K562 (cell line): Measurements from ENCODE around the gene DIAPH1. TPM values are rescaled to one million over a fixed set of nuclear protein-coding genes. Genes with fewer than 3 reads are reported as not detected.

ENCODE experiments used
- EHMT2 ChIP-seq: fragments of 450-650 bp; IDR thresholded peaks from 2 replicates; pipeline ENCODE4 v1.6.1; 2018; ENCODE audit warnings: antibody characterized with exemption
- EP300 ChIP-seq: IDR thresholded peaks from 2 replicates; pipeline ENCODE4 v1.6.1; 2012; ENCODE audit warnings: low read length, improper control_type of control experiment
- EZH2 ChIP-seq: IDR thresholded peaks from 2 replicates; pipeline ENCODE4 v1.6.1; 2012; ENCODE audit warnings: low read depth, mild to moderate bottlenecking, inconsistent platforms, low read length, borderline replicate concordance
- FOXK2 ChIP-seq, 2 experiments: fragments of 450-650 bp; IDR thresholded peaks in 1 of 2; conservative IDR thresholded peaks in 1 of 2; 2 replicates each; pipeline ENCODE4 v1.6.1; 2016; ENCODE audit warnings: low read depth in 2 of 2, mild to moderate bottlenecking in 1 of 2
- GABPB1 ChIP-seq: sonication (generic); formaldehyde crosslinking; IDR thresholded peaks from 2 replicates; pipeline ENCODE4 v1.8.0; 2022; ENCODE audit warnings: mild to moderate bottlenecking, missing genetic modification reagents
- HDAC1 ChIP-seq, 2 experiments: fragments of 450-650 bp; IDR thresholded peaks; 2 replicates each; pipeline ENCODE4 v1.6.1; 2016 to 2017; ENCODE audit warnings: inconsistent platforms in 1 of 2, mild to moderate bottlenecking in 1 of 2, moderate library complexity in 1 of 2
- HDAC2 ChIP-seq: fragments of 450-650 bp; IDR thresholded peaks from 2 replicates; pipeline ENCODE4 v1.6.1; 2016; ENCODE audit warnings: mild to moderate bottlenecking
- HDGF ChIP-seq: fragments of 450-650 bp; IDR thresholded peaks from 2 replicates; pipeline ENCODE4 v1.6.1; 2016
- HNRNPUL1 ChIP-seq: fragments of 200-400 bp; formaldehyde crosslinking; IDR thresholded peaks from 2 replicates; pipeline ENCODE4 v1.6.1; 2017; ENCODE audit warnings: low read length
- JUND ChIP-seq, 2 experiments: IDR thresholded peaks; 2 replicates in 1 of 2; 3 replicates in 1 of 2; pipeline ENCODE4 v1.6.1; 2011; ENCODE audit warnings: borderline replicate concordance in 2 of 2, low read depth in 2 of 2, low read length in 2 of 2, improper control_type of control experiment in 1 of 2, missing biosample characterization in 1 of 2, missing genetic modification characterization in 1 of 2, missing genetic modification reagents in 1 of 2
- KDM1A ChIP-seq, 2 experiments: fragments of 450-650 bp; IDR thresholded peaks; 2 replicates each; pipeline ENCODE4 v1.6.1; 2016; ENCODE audit warnings: mild to moderate bottlenecking in 2 of 2
- MAFF ChIP-seq: IDR thresholded peaks from 2 replicates; pipeline ENCODE4 v1.6.1; 2012; ENCODE audit warnings: low read length, improper control_type of control experiment
- MEF2D ChIP-seq: conservative IDR thresholded peaks from 2 replicates; pipeline ENCODE4 v1.6.1; 2016; ENCODE audit warnings: low read depth, missing genetic modification characterization, missing compliant biosample characterization
- MYC ChIP-seq, 2 experiments: fragments of 250-450 bp in 1 of 2; sonication (Bioruptor Pico) in 1 of 2; IDR thresholded peaks; 2 replicates each; pipeline versions ENCODE4 v1.5.1 to v1.6.1; 2012 to 2021; ENCODE audit warnings: low read depth in 2 of 2, borderline replicate concordance in 1 of 2, improper control_type of control experiment in 1 of 2, low read length in 1 of 2, mild to moderate bottlenecking in 1 of 2, moderate library complexity in 1 of 2
- NFATC3 ChIP-seq: fragments of 450-650 bp; IDR thresholded peaks from 2 replicates; pipeline ENCODE4 v1.6.1; 2017; ENCODE audit warnings: mild to moderate bottlenecking
- PTTG1 ChIP-seq: fragments of 450-650 bp; IDR thresholded peaks from 2 replicates; pipeline ENCODE4 v1.6.1; 2016; ENCODE audit warnings: low read depth, mild to moderate bottlenecking, missing genetic modification characterization, missing compliant biosample characterization
- PYGO2 ChIP-seq: fragments of 450-650 bp; IDR thresholded peaks from 2 replicates; pipeline ENCODE4 v1.6.1; 2016; ENCODE audit warnings: mild to moderate bottlenecking, missing genetic modification characterization, moderate library complexity, missing compliant biosample characterization
- RFX1 ChIP-seq: fragments of 450-650 bp; IDR thresholded peaks from 2 replicates; pipeline ENCODE4 v1.6.1; 2016; ENCODE audit warnings: mild to moderate bottlenecking, moderate library complexity
- SMARCC2 ChIP-seq: fragments of 450-650 bp; IDR thresholded peaks from 2 replicates; pipeline ENCODE4 v1.6.1; 2017; ENCODE audit warnings: antibody characterized with exemption, moderate library complexity, mild to moderate bottlenecking, low read depth
- SRSF1 ChIP-seq: fragments of 200-400 bp; formaldehyde crosslinking; IDR thresholded peaks from 2 replicates; pipeline ENCODE4 v1.6.1; 2017; ENCODE audit warnings: mild to moderate bottlenecking, low read depth, low read length, moderate library complexity
- TRIM24 ChIP-seq, 2 experiments: fragments of 450-650 bp; IDR thresholded peaks; 2 replicates each; pipeline ENCODE4 v1.6.1; 2016
- ZKSCAN3 ChIP-seq: fragments of 250-450 bp; sonication (Bioruptor Pico); IDR thresholded peaks from 2 replicates; pipeline ENCODE4 v1.4.0; 2020
- ZNF197 ChIP-seq: fragments of 200-800 bp; sonication (Bioruptor generic); IDR thresholded peaks from 2 replicates; pipeline ENCODE4 v1.6.1; 2016; ENCODE audit warnings: low read depth, missing genetic modification characterization, missing compliant biosample characterization
- ZNF354B ChIP-seq: fragments of 250-450 bp; sonication (Bioruptor Pico); IDR thresholded peaks from 2 replicates; pipeline ENCODE4 v1.4.0; 2020
- polyA plus RNA-seq, 8 experiments: library from polyadenylated mRNA; depleted of rRNA in 4 of 8; stranded (reverse) in 5 of 8; unstranded in 3 of 8; fragments of >200 nt; fragmentation: Nextera tagmentation in 2 of 8; fragmentation: Illumina TruSeq in 1 of 8; extraction: Ambion mirVana in 2 of 8; extraction: Trizol in 1 of 8; gene quantifications; 2 replicates each; pipeline versions ENCODE4 v1.2.1 to v1.2.3, GENCODE V29; 2011 to 2014; ENCODE audit warnings: inconsistent platforms in 1 of 8, missing spikeins in 1 of 8
- total RNA-seq, 7 experiments: library from RNA; depleted of rRNA in 6 of 7; stranded (reverse); fragments of >200 nt in 6 of 7; fragmentation: Illumina TruSeq in 2 of 7; extraction: Trizol in 2 of 7; gene quantifications; 2 replicates each; pipeline versions ENCODE4 v1.2.1 to v1.2.3, GENCODE V29; 2011 to 2021; ENCODE audit warnings: low replicate concordance in 1 of 7
- TF ChIP-seq, protein P1 (sequence below): IDR thresholded peaks from 2 replicates; pipeline ENCODE4 v1.6.1; 2011; ENCODE audit warnings: borderline replicate concordance, low read depth, mild to moderate bottlenecking, moderate library complexity, low read length; ENCODE audit not compliant: insufficient read depth, poor library complexity, severe bottlenecking
- TF ChIP-seq, protein P2 (sequence below): fragments of 250-450 bp; sonication (Bioruptor Pico); IDR thresholded peaks from 2 replicates; pipeline ENCODE4 v1.8.0; 2022; ENCODE audit warnings: inconsistent platforms

The DIAPH1 gene
- total and polyA plus RNA-seq, 9 of the 15 experiments (the other 6 are each of a cell fraction or from before 2014, with no cell fraction given) = 60.8 to 328 (median 97.8) TPM

- TF ChIP-seq, protein P1, sequence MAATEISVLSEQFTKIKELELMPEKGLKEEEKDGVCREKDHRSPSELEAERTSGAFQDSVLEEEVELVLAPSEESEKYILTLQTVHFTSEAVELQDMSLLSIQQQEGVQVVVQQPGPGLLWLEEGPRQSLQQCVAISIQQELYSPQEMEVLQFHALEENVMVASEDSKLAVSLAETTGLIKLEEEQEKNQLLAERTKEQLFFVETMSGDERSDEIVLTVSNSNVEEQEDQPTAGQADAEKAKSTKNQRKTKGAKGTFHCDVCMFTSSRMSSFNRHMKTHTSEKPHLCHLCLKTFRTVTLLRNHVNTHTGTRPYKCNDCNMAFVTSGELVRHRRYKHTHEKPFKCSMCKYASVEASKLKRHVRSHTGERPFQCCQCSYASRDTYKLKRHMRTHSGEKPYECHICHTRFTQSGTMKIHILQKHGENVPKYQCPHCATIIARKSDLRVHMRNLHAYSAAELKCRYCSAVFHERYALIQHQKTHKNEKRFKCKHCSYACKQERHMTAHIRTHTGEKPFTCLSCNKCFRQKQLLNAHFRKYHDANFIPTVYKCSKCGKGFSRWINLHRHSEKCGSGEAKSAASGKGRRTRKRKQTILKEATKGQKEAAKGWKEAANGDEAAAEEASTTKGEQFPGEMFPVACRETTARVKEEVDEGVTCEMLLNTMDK = no peak
- TF ChIP-seq PTTG1 (tag) = no peak
- TF ChIP-seq PYGO2 (tag) = no peak
- peak; percentile 54 for TF ChIP-seq GABPB1
- TF ChIP-seq MYC (IDR thresholded peaks at IDR 0.05; ENCODE audit: low read depth, low read length) = peak; percentile 63
- no peak for TF ChIP-seq MYC (CRISPR knock-in tag; IDR thresholded peaks at IDR 0.05; ENCODE audit: borderline replicate concordance, low read depth)
- TF ChIP-seq NFATC3 = no peak
- no peak for TF ChIP-seq FOXK2 (conservative IDR thresholded peaks at IDR 0.05 in 1 of 2, IDR thresholded peaks at IDR 0.05 in 1 of 2; ENCODE audit: low read depth in 2 of 2)
- TF ChIP-seq KDM1A (IDR thresholded peaks at IDR 0.05) = 0 out of 4 replicates have a peak, but pooled peaks of 1 of the 2 experiments have one; percentile 27
- no peak for TF ChIP-seq ZNF354B
- TF ChIP-seq EHMT2 = peak; percentile 95
- no peak for TF ChIP-seq MAFF
- no peak for TF ChIP-seq ZNF197 (CRISPR knock-in tag)
- TF ChIP-seq HNRNPUL1 = no peak
- TF ChIP-seq EZH2 = no peak
- no peak for TF ChIP-seq RFX1
- TF ChIP-seq TRIM24 (IDR thresholded peaks at IDR 0.05) = 0 out of 4 replicates have a peak, but pooled peaks of 1 of the 2 experiments have one; percentile 25
- TF ChIP-seq JUND (IDR thresholded peaks at IDR 0.05; ENCODE audit: borderline replicate concordance, low read depth, low read length) = no peak
- no peak for TF ChIP-seq JUND (tag; IDR thresholded peaks at IDR 0.05; ENCODE audit: borderline replicate concordance, low read depth, low read length)
- TF ChIP-seq, protein P2, sequence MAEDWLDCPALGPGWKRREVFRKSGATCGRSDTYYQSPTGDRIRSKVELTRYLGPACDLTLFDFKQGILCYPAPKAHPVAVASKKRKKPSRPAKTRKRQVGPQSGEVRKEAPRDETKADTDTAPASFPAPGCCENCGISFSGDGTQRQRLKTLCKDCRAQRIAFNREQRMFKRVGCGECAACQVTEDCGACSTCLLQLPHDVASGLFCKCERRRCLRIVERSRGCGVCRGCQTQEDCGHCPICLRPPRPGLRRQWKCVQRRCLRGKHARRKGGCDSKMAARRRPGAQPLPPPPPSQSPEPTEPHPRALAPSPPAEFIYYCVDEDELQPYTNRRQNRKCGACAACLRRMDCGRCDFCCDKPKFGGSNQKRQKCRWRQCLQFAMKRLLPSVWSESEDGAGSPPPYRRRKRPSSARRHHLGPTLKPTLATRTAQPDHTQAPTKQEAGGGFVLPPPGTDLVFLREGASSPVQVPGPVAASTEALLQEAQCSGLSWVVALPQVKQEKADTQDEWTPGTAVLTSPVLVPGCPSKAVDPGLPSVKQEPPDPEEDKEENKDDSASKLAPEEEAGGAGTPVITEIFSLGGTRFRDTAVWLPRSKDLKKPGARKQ = no peak
- TF ChIP-seq HDGF = no peak
- TF ChIP-seq HDAC1 (IDR thresholded peaks at IDR 0.05) = peak in 1 of 2 experiments; percentile 78; a peak in 2 of 4 replicates
- no peak for TF ChIP-seq ZKSCAN3 (CRISPR knock-in tag)
- TF ChIP-seq SRSF1 = no peak
- no peak for TF ChIP-seq MEF2D (tag)
- TF ChIP-seq EP300 = no peak
- TF ChIP-seq HDAC2 = peak; percentile 49; the same call in 1 of the 2 replicates
- no peak for TF ChIP-seq SMARCC2
Observed at GRCh38 chr5:141637767-141638419, 19.1 kb upstream of the DIAPH1 start (continued).
